B cell (primary cell): ENCODE data around the gene MELK. TPM values are rescaled to one million over a fixed set of nuclear protein-coding genes. Genes with fewer than 3 reads are reported as not detected.

Source experiments
- ATAC-seq: fragments of 200-7000 bp; cut with Tn5 transposase; one replicate; pipeline ENCODE4 v1.10.0; 2021; ENCODE audit warnings: low read depth, mild to moderate bottlenecking, moderate number of reproducible peaks, moderate library complexity
- CTCF ChIA-PET: fragments of 350-600 bp; sonication (Branson Sonifier 250); formaldehyde crosslinking; loops from one replicate; lab custom pipeline; 2021; ENCODE audit warnings: antibody characterized with exemption, inconsistent platforms; lab: Charles Lee
- POLR2A ChIA-PET: fragments of 350-600 bp; sonication (Branson Sonifier 250); formaldehyde crosslinking; loops from one replicate; lab custom pipeline; 2021; ENCODE audit warnings: antibody characterized with exemption; lab: Charles Lee
- DNase-seq: peaks from one replicate; pipeline ENCODE4 v3.0.0; 2013
- H2AFZ ChIP-seq: 2 replicates; pipeline ENCODE4 v1.6.1; 2012; ENCODE audit warnings: mild to moderate bottlenecking, low read depth, low read length; ENCODE audit not compliant: insufficient read depth, poor library complexity, severe bottlenecking
- H3K27ac ChIP-seq, 2 donors: 1 replicate in 1 of 2; 2 replicates in 1 of 2; pipeline ENCODE4 v1.5.1; 2012 to 2013; ENCODE audit warnings: low read length in 2 of 2, mild to moderate bottlenecking in 2 of 2, moderate library complexity in 1 of 2
- H3K27me3 ChIP-seq, 4 experiments: fragments of 200-600 bp in 1 of 4; sonication (generic) in 1 of 4; replicated peaks in 1 of 4; 1 replicate in 2 of 4; 2 replicates in 2 of 4; pipeline versions ENCODE4 v1.6.1 to v1.7.0; 2013 to 2016; ENCODE audit warnings: low read length in 3 of 4, mild to moderate bottlenecking in 2 of 4, mixed read lengths in 1 of 4, moderate library complexity in 1 of 4; ENCODE audit not compliant: insufficient read depth in 4 of 4, control insufficient read depth in 3 of 4; ENCODE audit errors: control extremely low read depth in 1 of 4
- H3K36me3 ChIP-seq, 2 experiments: replicated peaks in 1 of 2; 1 replicate in 1 of 2; 2 replicates in 1 of 2; pipeline versions ENCODE4 v1.6.1 to v1.7.1; 2013; ENCODE audit warnings: low read length in 1 of 2; ENCODE audit not compliant: insufficient read depth in 2 of 2, control insufficient read depth in 1 of 2; ENCODE audit errors: control extremely low read depth in 1 of 2, extremely low read depth in 1 of 2
- H3K4me1 ChIP-seq, 2 donors: fragments of 200-600 bp in 1 of 2; sonication (generic) in 1 of 2; 1 replicate in 1 of 2; 2 replicates in 1 of 2; pipeline versions ENCODE4 v1.5.1 to v1.6.1; 2013 to 2017; ENCODE audit warnings: low read length in 2 of 2; ENCODE audit not compliant: control insufficient read depth in 2 of 2, insufficient read depth in 2 of 2
- H3K4me2 ChIP-seq: replicated peaks from 2 replicates; pipeline ENCODE3; 2012; ENCODE audit warnings: mild to moderate bottlenecking, low read depth, low read length; ENCODE audit not compliant: poor library complexity, severe bottlenecking
- H3K4me3 ChIP-seq, 5 experiments: fragments of 200-600 bp in 1 of 5; sonication (generic) in 1 of 5; 1 replicate in 3 of 5; 2 replicates in 2 of 5; pipeline versions ENCODE4 v1.5.1 to v1.7.0; 2011 to 2016; ENCODE audit warnings: low read length in 4 of 5, mild to moderate bottlenecking in 4 of 5, low read depth in 2 of 5, control low read depth in 1 of 5, moderate library complexity in 1 of 5; ENCODE audit not compliant: insufficient read depth in 1 of 5; ENCODE audit errors: control extremely low read depth in 1 of 5, extremely low read depth in 1 of 5
- H3K79me2 ChIP-seq: fragments of 200-600 bp; sonication (generic); one replicate; pipeline ENCODE4 v1.6.0; 2016; ENCODE audit warnings: low read length; ENCODE audit not compliant: control insufficient read depth, insufficient read depth
- H3K9ac ChIP-seq: fragments of 200-600 bp; sonication (generic); 2 replicates; pipeline ENCODE4 v1.6.1; 2017; ENCODE audit warnings: mild to moderate bottlenecking, low read length, moderate library complexity
- H3K9me3 ChIP-seq, 3 donors: one replicate each; pipeline versions ENCODE4 v1.6.1 to v1.7.1; 2013; ENCODE audit warnings: low read length in 2 of 3; ENCODE audit not compliant: control insufficient read depth in 2 of 3, insufficient read depth in 1 of 3; ENCODE audit errors: control extremely low read depth in 1 of 3
- H4K20me1 ChIP-seq: 2 replicates; pipeline ENCODE4 v1.6.0; 2012; ENCODE audit warnings: mild to moderate bottlenecking, low read length; ENCODE audit not compliant: insufficient read depth, control insufficient read depth, poor library complexity, severe bottlenecking
- H3K27ac Mint-ChIP-seq: one replicate; pipeline ENCODE4 v1.8.0; 2021; ENCODE audit warnings: mixed read lengths
- H3K27me3 Mint-ChIP-seq: one replicate; pipeline ENCODE4 v1.8.0; 2021; ENCODE audit warnings: mixed read lengths
- H3K4me1 Mint-ChIP-seq: one replicate; pipeline ENCODE4 v1.8.0; 2021; ENCODE audit warnings: mixed read lengths
- H3K4me3 Mint-ChIP-seq: one replicate; pipeline ENCODE4 v1.8.0; 2021; ENCODE audit warnings: mixed read lengths
- H3K9me3 Mint-ChIP-seq: one replicate; pipeline ENCODE4 v1.8.0; 2022; ENCODE audit warnings: mixed read lengths; ENCODE audit not compliant: insufficient read depth
- CTCF ChIP-seq: fragments of 200-600 bp; IDR thresholded peaks from one replicate; pipeline ENCODE4 v1.8.0; 2022; ENCODE audit warnings: antibody characterized with exemption, mild to moderate bottlenecking
- EZH2 ChIP-seq: IDR thresholded peaks from 2 replicates; pipeline ENCODE4 v1.6.1; 2012; ENCODE audit warnings: borderline replicate concordance, low read depth, mild to moderate bottlenecking, moderate library complexity, low read length; ENCODE audit not compliant: insufficient read depth, poor library complexity, severe bottlenecking
- WGBS: methylation state at CpG from one replicate; pipeline ENCODE4 v1.1.5; 2013; ENCODE audit warnings: missing lambda C conversion rate; ENCODE audit not compliant: insufficient coverage; 5-methylcytosine and 5-hydroxymethylcytosine counted together
- intact Hi-C: fragments of 100-400 bp; cut with micrococcal nuclease; formaldehyde crosslinking; loops from one replicate; pipeline ENCODE4 v1.10.0; 2022
- polyA plus RNA-seq: library from polyadenylated mRNA; depleted of rRNA; stranded (reverse); fragments of >200 nt; gene quantifications from 2 replicates; pipeline ENCODE4 v1.2.3, GENCODE V29; 2012
- total RNA-seq, 2 donors: library from RNA; stranded (reverse); fragments of 120-200 nt in 1 of 2; gene quantifications; 1 replicate in 1 of 2; 2 replicates in 1 of 2; pipeline versions ENCODE4 v1.2.3 to v1.2.4, GENCODE V29; 2013 to 2022

Gene MELK
- total and polyA plus RNA-seq, 2 donors (not counting 1 experiment from before 2014, with no cell fraction given): 0.17 to 0.18 TPM

DNA sequence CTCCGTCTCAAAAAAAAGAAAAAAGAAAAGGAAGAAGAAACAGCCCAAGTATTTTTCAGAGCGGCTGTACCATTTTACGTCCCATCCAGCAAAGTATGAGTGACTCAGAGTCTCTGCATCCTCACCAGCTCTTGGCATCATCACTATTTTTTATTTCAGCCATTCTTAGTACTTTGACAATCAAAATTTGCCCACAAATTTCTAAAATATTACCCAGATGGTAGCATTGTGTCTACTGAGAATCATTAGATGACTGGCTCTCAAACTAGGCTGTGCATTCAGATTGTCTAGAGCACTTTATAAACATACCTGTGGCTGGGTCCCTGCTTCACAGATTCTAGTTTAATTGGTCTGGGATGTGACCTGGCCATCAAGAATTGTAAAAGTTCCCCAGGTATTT is 21.6 kb upstream of the MELK start:
- no peaks in the 10 kb centered on the region for H3K79me2 ChIP-seq
- H3K4me3 ChIP-seq: no peak overlapping the region
- no peaks in the 10 kb centered on the region for H4K20me1 ChIP-seq
- CTCF ChIA-PET: interaction anchor here (0.7 to 19.0 kb wide), 2 partner anchors 146 to 189 kb away, joined by 3 to 456 read pairs; partner anchors contain the start of gene RNF38
- POLR2A ChIA-PET: no interaction called here
- no peaks in the 10 kb centered on the region for H3K4me1 Mint-ChIP-seq
- intact Hi-C loops: no loop called here
- no peak overlapping the region for H3K27ac ChIP-seq
- TF ChIP-seq CTCF (no peak), EZH2 (no peak)
- WGBS: 90% methylated on average over 3 of the region's 3 CpGs
- peaks cover 14% of the 10 kb centered on the region for H3K27me3 Mint-ChIP-seq
- H3K36me3 ChIP-seq: no peaks in the 10 kb centered on the region
- no peaks in the 10 kb centered on the region for H3K9me3 ChIP-seq
- DNase-seq (no peak), ATAC-seq (no peak)
- no peak overlapping the region for H3K27ac Mint-ChIP-seq
- no peak overlapping the region for H3K4me3 Mint-ChIP-seq
- H3K9ac ChIP-seq: no peak overlapping the region
- H3K4me1 ChIP-seq: no peaks in the 10 kb centered on the region
- no peaks in the 10 kb centered on the region for H3K27me3 ChIP-seq
- H3K4me2 ChIP-seq: no peak overlapping the region
- H2AFZ ChIP-seq: no peak overlapping the region
- H3K9me3 Mint-ChIP-seq: no peaks in the 10 kb centered on the region

- no peak overlapping the region for H3K9ac ChIP-seq
- no peaks in the 10 kb centered on the region for H3K4me1 Mint-ChIP-seq
- no peaks in the 10 kb centered on the region for H3K36me3 ChIP-seq
- no peaks in the 10 kb centered on the region for H3K9me3 Mint-ChIP-seq
- H2AFZ ChIP-seq: no peak overlapping the region
- no peaks in the 10 kb centered on the region for H3K9me3 ChIP-seq
- no peaks in the 10 kb centered on the region for H3K27me3 ChIP-seq
- DNase-seq: no peak
- no peaks in the 10 kb centered on the region for H3K4me1 ChIP-seq
- peaks cover 14% of the 10 kb centered on the region for H3K27me3 Mint-ChIP-seq
- POLR2A ChIA-PET: no interaction called here
- intact Hi-C loops: no loop called here
- CTCF ChIA-PET: interaction anchor here (19.0 kb wide), 1 partner anchor 147 kb away, joined by 456 read pairs; the partner anchor contains the start of gene RNF38
- no peaks in the 10 kb centered on the region for H4K20me1 ChIP-seq
- no peak for TF ChIP-seq EZH2
- no peak for TF ChIP-seq CTCF
- no peak overlapping the region for H3K4me3 ChIP-seq
- no peak for ATAC-seq
- no peak overlapping the region for H3K4me2 ChIP-seq
- H3K4me3 Mint-ChIP-seq: no peak overlapping the region
- H3K27ac Mint-ChIP-seq: no peak overlapping the region
- H3K27ac ChIP-seq: no peak overlapping the region
- no peaks in the 10 kb centered on the region for H3K79me2 ChIP-seq
- WGBS: no CpG with 5 or more reads among the region's 6 CpGs
Observed at GRCh38 chr9:36551910-36552309, 20.8 kb upstream of the MELK start.
